Measurements from ENCODE around the gene CRY1.
"Not testable (repeated sequence)": the region's sequence is repeated elsewhere in the genome, so short reads cannot be mapped to it uniquely, and the experiment has no call there.

Gene CRY1

DNA sequence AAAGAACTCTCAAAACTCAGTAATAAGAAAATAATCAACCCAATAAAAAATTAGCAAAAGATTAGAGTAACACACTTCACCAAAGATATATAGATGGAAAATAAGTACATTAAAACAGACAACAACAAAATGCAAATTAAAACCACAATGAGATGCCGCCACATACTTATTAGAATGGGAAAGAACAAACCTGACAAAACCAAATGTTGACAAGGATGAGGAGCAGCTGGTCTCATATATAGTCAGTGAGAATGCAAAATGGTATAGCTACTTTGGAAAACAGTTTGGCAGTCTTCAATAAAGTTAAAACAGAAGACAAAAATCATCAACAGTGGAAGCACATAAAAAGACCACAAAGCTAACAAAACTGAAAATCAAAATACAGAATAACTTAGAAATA is 29.1 kb downstream of the CRY1 start:
- no peak for DNase-seq (ENCODE audit: low read depth)

DNA sequence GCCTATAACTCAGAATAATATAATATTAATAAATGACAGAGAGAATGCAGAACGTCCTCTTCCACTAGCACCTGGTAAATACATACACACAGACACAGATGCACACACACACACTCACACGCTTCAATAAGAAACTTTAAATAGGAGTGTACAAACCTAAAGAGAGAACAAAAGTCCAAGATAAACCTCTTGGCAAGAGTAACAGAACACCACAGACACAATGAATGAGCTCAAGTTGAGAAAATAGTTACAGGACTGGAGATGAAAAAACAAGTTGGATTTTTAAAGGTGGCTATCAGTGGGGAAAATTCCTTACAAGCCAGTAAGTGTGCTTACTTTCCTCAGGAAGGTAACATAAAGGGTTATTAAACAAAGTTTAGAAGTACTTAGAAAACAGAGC is 35.2 kb downstream of the CRY1 start:
- no peak for DNase-seq (ENCODE audit: low read depth)

DNA sequence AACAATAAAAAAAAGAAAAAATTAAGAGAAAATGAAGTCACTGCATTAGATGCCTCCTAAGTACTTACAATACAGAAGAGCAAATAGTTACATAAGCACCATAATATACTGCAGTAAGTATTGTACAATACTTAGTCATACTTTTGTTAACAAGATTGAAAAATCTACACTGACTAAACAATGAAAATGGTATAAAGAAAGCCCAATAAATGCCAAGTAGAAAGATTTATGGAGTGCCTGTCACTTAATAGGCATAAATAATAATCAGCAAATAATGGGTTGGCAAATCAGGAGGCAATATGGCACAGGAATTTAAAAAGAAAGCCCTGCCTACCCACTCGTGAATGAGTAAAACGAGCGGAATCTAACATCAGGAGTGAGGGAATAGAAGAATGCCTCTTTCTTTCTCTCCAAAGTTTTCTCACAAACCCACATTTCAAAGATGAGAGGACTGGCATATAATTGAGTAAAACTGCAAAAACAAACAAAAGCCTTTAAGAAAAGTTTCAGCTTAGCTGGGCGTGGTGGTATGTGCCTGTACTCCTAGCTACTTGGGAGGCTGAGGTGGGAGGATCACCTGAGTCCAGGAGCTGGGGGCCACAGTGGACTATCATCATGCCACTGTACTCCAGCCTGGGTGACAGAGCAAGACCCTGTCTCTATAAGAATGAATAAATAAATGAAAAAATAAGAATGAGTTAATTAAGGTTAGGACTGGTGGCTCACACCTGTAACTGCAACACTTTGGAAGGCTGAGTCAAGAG is 36.1 kb downstream of the CRY1 start:
- no peak for DNase-seq (ENCODE audit: low read depth)

- no peak for DNase-seq (ENCODE audit: low read depth)
Observed at GRCh38 chr12:107053709-107054108, 39.6 kb downstream of the CRY1 start.

- no peak for DNase-seq (ENCODE audit: low read depth)
Observed at GRCh38 chr12:107045186-107045585, 48.2 kb downstream of the CRY1 start.

DNA sequence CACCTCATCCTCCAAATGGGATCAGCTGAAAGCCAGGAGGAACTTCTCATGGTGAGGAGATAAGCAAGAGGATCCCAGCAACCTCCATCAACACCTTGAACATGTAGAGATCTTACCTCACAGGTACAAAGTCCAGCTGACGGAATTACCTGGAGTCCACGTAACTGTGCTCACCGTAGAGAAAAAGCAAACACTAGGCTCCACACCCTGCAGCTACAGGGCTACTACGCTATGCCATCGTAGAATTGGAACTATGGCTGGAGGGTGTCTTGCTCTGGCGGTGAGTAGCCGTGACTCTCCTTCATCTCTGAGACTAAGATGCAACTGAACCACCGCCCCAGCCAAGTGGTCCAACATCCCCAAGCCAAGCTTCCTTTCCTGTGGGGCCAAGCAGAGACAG is 50.5 kb downstream of the CRY1 start:
- no peak for DNase-seq (ENCODE audit: low read depth)

DNA sequence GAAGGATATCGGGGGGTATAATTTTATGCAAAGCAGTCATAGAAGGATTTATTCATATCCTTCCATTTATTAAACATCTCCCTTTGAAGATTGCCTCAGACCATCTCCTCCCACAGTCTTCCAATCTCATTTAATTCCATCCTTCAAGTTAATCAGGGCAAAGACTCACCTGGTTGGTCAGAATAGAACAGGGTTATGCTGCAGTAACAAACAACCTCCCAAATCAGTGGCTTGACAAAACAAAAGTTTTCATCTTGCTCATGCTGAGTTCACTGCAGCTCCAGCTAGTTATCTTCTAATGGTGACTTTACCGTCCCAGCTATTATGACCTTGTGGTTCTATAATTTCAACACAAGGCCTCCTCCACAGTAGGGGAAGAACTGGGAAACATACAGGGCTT is 57.6 kb downstream of the CRY1 start:
- DNase-seq (ENCODE audit: low read depth): no peak

DNA sequence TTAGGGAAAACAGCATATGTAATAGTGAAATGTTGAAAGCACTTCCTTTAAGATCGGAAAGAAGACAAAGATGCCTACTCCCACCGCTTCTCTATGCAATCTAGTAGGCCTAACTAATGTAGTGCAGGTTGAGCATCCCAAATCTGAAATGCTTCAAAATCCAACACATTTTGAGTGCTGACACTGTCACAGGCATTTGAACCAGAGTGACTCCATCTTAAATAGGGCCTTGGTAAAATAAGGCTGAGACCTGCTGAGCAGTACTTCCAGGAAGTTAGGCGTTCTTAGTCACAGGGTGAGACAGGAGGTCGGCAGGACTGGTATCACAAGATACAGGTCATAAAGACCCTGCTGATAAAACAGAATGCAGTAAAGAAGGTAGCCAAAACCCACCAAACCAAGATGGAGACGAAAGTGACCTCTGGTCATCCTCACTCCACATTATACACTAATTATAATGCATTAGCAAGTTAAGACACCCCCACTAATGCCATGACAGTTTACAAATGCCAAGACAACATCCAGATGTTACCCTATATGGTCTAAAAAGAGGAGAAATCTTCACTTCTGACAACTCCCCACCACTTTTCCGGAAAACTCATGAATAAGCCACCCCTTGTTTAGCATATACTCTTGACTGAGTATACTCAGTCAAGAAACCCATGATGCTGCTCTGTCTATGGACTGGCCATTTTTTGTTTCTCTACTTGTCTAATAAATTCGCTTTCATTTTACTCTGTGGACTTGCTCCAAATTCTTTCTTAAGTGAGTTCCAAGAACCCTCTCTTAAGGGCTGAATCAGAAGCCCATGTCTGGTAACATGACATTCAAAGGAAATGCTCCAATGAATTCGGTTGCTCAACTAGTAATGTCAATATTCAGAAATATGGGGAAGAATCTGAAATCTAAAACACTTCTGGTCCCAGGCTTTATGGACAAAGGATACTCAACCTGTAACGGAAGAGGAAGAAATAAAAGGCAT is 59.3 kb downstream of the CRY1 start:
- DNase-seq (ENCODE audit: low read depth): no peak

- no peak for DNase-seq (ENCODE audit: low read depth)
Observed at GRCh38 chr12:107032266-107032665, 61.1 kb downstream of the CRY1 start.

- no peak for DNase-seq (ENCODE audit: low read depth)
Observed at GRCh38 chr12:107031061-107031460, 62.3 kb downstream of the CRY1 start.

- no peak for DNase-seq (ENCODE audit: low read depth)
Observed at GRCh38 chr12:107029081-107029480, 64.3 kb downstream of the CRY1 start.

DNA sequence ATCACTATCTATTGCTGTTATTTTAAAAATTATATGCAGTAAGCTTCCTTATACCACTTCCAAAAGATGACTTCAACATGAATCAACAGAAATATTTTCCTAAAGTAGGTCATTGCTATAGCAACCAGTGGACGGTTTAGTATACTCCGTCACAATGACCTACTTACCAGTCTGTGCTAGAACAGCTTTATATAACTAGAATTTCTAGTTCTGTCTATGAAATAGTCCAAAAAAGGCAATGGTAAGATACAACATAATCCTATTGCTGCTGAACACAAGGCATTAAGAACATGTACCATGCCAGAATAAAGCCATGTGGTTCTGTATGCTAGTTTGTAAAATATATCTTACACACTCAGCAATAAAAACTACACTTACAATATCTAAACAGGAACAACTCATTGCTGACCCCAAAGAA is 65.7 kb downstream of the CRY1 start:
- DNase-seq (ENCODE audit: low read depth): no peak

DNA sequence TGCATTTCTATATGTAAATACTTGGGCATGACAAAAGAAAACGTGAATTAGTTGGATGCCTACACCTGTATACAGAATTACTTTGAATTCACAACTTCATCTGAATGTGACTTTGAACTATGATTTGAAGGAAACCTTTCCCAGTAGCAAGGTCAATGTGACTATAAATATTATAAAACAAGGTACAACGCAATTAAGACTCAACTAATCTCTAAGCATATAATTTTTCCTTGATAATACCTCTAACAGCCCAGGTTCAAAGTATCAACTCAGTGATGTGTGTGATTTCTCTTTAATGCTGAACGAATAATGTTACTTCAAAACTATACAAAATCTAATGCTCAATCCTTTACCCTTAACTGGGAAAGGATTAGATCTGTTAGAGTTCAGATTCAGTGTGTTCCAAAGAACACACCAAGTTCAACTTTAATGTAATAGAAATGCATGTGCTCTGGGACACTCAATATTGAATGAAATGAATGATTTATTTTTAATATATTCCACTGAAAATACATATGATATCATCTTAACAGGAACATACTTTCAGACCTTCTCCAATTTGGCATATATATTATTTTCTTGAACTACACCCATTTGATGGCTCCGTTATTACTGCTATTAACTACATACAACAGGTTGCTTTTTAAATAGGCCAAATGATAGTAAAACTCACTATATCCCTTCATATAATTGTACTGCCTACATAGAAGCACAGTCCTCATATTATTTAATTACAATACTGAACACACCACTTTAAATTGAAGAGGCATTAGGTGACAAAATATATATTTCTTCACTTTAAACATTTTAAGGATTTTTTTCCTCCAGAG is 66.3 kb downstream of the CRY1 start:
- no peak for DNase-seq (ENCODE audit: low read depth)

DNA sequence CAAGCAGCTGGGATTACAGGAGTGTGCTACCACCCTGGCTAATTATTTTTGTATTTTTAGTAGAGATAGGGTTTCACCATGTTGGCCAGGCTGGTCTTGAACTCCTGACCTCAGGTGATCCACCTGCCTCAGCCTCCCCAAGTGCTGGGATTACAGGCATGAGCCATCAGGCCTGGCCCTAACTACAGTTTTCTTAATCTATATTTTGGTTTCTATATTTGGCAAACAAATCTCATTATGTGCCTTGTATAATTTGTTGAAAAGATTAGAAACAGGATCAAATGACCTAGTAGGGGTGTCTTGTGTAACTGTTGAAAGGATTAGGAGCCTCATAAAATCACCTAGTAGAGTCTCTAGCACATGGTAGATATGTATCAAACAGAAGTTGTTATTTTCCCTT is 67.0 kb downstream of the CRY1 start:
- not testable (repeated sequence) for DNase-seq (ENCODE audit: low read depth)

- no peak for DNase-seq (ENCODE audit: low read depth)
Observed at GRCh38 chr12:107025671-107026070, 67.7 kb downstream of the CRY1 start.

DNA sequence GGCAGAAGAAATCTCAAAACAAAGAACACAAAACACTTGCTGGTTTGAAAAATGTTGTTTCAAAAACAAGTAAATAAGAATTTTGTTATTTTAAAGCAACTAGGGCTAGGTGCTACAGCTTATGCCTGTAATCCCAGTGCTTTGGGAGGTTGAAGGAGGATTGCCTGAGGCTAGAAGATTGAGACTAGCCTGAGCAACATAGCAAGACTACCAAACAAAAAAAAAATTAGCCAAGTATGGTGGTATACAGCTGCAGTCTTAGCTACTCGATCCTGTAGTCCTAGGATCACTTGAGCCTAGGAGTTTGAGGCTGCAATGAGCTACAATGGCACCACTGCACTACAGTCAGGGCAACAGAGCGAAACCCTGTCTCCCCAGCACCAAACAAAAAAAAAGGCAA is 73.8 kb downstream of the CRY1 start:
- DNase-seq (ENCODE audit: low read depth): no peak

GRCh38 chr12:107017042-107017441 is 76.3 kb downstream of the CRY1 start:
- DNase-seq (ENCODE audit: low read depth): no peak

GRCh38 chr12:107014055-107014454 is 79.3 kb downstream of the CRY1 start:
- DNase-seq (ENCODE audit: low read depth): no peak

- no peak for DNase-seq (ENCODE audit: low read depth)
Observed at GRCh38 chr12:107012736-107013425, 80.5 kb downstream of the CRY1 start.

- no peak for DNase-seq (ENCODE audit: low read depth)
Observed at GRCh38 chr12:107011519-107011918, 81.8 kb downstream of the CRY1 start.

GRCh38 chr12:107007411-107007810 is 85.9 kb downstream of the CRY1 start:
- no peak for DNase-seq (ENCODE audit: low read depth)

GRCh38 chr12:107002665-107003064 is 90.7 kb downstream of the CRY1 start:
- not testable (repeated sequence) for DNase-seq (ENCODE audit: low read depth)

All from activated T-helper 1 cell treated with Interleukin-2 at 50 U/mL for 16 hours (primary cell).